Superior temporal gyrus (tissue), 1 donor: ENCODE results near the gene ZNF486.
"Not testable (repeated sequence)": the region's sequence is repeated elsewhere in the genome, so short reads cannot be mapped to it uniquely, and the experiment has no call there.

ENCODE experiments used
- DNase-seq: peaks from one replicate; pipeline ENCODE4 v3.0.0-alpha.2; 2016; ENCODE audit errors: extremely low spot score

ZNF486 gene

DNA sequence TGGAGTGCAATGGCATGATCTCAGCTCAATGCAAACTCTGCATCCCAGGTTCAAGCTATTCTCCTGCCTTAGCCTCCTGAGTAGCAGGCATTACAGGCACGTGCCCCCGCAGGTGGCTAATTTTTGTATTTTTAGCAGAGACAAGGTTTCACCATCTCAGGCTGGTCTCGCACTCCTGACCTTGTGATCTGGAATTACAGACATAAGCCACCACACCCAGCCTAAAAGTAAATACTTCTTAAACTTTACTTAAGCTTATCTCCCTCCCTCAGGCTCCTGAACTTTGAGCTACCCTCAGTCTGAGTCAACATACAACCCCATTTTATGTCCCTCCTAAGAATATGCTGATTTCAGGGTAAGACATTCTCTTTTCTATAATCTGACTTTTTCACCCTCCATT, 66.1 kb downstream of the ZNF486 start:
- DNase-seq: no peak

GRCh38 chr19:20235156-20235555, 68.1 kb downstream of the ZNF486 start:
- no peak for DNase-seq

GRCh38 chr19:20237773-20238623, 71.0 kb downstream of the ZNF486 start:
- peak; percentile 97 for DNase-seq

DNA sequence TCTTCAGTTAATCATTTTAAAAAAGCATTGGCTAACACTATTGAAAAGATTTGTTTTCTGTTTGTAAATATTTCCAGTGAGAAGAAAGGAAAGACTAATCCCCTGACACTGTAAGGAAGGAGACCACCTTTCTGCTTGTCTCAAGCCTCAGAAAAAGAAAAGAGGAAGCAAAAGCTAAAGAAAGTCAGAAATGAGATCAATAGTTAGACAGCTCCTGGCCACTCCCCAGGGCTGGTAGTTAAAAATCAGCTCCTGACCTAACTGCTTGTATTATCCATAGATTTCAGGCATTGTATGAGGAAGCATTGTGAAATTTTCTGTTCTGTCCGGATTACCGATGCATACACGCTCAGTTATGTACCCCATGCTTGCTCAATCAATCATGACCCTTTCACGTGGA, 76.6 kb downstream of the ZNF486 start:
- no peak for DNase-seq

DNA sequence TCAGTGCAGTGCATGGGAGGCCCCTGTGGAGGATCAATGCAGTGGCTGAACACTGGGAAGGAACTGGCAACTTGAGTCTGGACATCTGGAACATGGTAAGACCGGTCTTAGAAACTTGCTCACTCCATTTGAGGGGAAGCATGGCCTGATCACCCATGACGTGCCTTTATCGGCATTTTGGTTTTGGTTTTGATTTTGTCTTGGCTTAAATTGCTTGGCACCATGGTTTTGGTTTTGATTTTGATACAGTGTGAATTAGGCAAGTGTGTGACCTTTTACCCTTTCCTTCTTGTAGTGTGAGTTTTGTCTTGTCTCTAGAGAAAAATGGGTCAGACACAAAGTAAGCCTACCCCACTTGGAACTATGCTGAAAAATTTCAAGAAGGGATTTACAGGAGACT, 77.3 kb downstream of the ZNF486 start:
- no peak for DNase-seq

DNA sequence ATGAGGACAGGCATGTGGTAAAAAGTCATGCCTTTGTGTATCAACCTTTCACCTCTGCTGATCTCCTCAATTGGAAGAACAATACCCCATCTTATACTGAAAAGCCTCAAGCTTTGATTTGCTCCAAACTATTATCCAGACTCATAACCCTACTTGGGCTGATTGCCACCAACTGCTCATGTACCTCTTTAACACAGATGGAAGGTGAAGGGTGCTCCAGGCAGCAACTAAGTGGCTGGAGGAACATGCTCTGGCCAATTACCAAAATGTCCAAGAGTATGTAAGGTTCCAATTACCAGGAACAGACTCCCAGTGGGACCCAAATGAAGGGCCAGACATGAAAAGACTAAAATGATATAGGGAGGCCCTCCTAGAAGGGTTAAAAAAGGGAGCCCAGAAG, 78.3 kb downstream of the ZNF486 start:
- no peak for DNase-seq

DNA sequence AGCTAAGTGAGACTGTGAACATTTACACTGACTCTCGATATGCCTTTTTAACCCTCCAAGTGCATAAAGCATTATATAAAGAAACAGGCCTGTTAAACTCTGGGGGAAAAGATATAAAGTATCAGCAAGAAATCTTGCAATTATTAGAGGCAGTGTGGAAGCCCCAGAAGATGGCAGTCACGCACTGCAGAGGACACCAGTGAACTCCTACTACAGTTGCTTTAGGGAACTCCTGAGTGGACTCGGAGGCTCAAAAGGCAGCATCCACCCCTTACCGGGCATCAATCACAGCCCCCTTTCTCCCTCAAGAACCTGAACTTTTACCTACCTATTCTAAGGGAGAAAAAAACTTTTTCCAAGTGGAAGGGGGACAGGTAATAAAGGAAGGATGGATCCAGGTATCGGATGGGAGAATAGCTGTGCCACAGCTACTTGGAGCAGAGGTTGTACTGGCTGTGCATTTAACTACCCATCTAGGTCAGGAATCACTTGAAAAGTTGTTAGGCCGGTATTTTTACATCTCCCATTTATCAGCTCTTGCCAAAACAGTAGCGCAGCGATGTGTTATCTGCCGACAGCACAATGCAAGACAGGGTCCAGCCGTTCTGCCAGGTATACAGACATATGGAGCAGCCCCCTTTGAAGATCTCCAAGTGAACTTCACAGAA, 80.1 kb downstream of the ZNF486 start:
- DNase-seq: peak; percentile 84

DNA sequence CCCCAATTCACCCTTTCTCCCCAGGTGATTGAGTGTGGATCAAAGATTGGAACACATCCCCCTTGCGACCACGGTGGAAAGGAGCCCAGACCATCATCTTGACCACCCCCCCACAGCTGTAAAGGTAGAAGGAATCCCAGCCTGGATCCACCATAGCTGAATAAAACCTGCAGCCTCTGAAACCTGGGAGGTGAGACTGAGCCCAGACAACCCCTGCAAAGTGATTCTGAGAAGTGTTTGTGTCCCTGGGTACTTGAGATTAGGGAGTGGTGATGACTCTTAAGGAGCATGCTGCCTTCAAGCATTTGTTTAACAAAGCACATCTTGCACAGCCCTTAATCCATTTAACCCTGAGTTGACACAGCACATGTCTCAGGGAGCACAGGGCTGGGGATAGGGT, 81.2 kb downstream of the ZNF486 start:
- DNase-seq: not testable (repeated sequence)
